NCI-H226 (cell line): ENCODE results near the gene APOBEC3G.
"Not testable (repeated sequence)": the region's sequence is repeated elsewhere in the genome, so short reads cannot be mapped to it uniquely, and the experiment has no call there.

ENCODE experiments used
- DNase-seq: peaks from one replicate; pipeline ENCODE4 v3.0.0-alpha.2; 2015

Gene APOBEC3G

GRCh38 chr22:39068033-39068785 lies 8.9 kb upstream of the APOBEC3G start:
- no peak for DNase-seq

DNA sequence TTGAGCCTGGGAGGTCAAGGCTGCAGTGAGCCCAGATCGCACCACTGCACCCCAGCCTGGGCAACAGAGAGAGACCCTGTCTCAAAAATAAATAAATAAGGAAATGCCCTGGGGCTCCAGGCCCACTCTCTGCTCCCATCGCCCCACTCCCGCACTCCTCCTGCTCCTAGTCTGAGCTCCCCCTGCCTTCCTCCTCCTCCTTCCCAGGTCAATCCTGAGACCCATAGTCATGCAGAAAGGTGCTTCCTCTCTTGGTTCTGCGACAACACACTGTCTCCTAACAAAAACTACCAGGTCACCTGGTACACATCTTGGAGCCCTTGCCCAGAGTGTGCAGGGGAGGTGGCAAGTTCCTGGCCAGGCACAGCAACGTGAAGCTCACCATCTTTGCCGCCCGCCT lies 6.9 kb upstream of the APOBEC3G start:
- DNase-seq: no peak

- DNase-seq: not testable (repeated sequence)
Measured at GRCh38 chr22:39072581-39072981, 4.5 kb upstream of the APOBEC3G start.

DNA sequence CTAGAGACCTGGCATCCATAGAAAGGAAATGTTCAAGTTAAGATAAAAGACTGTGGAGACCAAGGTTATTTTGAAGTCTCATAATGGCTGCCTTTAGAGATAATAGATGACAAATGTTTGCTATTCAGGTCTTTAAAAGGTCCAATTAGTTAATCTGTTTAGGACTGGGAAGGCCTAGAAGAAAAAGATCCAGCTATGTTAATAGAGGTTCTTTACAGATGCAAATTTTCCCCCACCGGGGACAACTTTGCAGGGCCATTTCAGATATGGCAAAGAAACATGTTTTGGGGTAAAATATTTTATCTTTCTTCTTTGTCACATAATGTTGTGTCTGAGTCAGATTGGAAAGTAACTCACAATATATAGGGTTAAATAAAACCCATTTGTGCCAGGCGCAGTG lies 3.1 kb upstream of the APOBEC3G start:
- DNase-seq: no peak

GRCh38 chr22:39076155-39077025 lies 685 bp upstream of the APOBEC3G start:
- not testable (repeated sequence) for DNase-seq

DNA sequence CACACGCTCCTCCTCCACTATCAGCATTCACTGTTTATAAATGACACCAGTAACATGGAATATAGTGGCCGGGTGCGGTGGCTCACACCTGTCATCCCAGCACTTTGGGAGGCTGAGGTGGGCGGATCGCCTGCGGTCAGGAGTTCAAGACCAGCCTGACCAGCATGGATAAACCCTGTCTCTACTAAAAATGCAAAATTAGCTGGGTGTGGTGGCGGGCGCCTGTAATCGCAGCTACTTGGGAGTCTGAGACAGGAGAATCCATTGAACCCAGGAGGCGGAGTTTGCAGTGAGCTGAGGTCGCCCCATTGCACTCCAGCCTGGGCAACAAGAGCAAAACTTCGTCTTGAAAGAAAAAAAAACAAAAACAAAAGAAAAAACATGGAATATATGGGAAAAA lies 837 bp downstream of the APOBEC3G start:
- DNase-seq: not testable (repeated sequence)

DNA sequence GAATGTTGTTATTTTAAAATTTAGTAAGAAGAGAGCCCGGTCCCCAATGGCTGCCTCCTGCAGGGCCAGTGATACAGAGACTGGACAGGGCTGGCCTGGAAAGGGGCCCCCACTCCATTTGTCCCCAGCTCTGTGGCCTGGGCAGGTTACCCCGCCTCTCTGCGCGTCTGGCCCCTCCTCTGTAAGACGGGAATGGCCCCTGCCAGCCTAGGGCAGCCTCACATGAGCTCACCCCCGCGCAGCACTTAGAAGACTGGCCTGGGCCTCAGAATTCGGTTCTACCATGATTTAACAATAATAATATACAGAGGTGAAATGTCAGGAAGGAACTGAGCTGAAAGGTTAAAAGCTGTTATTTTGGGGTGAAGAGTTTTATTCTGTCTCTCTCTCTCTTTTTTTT lies 1.3 kb downstream of the APOBEC3G start:
- DNase-seq: no peak

DNA sequence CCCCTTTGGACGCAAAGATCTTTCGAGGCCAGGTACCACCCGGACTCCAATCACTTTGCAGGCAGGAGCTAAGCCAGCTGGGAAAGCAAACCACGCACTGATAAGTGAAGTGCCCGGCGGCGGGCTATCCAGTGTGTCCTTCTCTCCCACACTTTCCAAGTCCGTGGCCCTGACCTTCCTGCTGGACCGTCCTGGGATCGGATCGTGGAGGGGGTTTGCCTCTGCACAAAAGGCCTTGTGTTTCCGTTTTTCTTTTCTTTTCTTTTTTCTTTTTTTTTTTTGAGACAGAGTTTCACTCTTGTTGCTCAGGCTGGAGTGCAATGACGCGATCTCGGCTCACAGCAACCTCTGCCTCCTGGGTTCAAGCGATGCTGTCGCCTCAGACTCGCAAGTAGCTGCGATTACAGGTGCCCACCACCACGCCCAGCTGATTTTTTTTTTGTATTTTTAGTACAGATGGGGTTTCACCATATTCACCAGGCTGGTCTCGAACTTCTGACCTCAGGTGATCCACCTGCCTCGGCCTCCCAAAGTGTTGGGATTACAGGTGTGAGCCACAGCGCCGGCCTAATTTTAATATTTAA lies 2.1 kb downstream of the APOBEC3G start:
- DNase-seq: not testable (repeated sequence)

DNA sequence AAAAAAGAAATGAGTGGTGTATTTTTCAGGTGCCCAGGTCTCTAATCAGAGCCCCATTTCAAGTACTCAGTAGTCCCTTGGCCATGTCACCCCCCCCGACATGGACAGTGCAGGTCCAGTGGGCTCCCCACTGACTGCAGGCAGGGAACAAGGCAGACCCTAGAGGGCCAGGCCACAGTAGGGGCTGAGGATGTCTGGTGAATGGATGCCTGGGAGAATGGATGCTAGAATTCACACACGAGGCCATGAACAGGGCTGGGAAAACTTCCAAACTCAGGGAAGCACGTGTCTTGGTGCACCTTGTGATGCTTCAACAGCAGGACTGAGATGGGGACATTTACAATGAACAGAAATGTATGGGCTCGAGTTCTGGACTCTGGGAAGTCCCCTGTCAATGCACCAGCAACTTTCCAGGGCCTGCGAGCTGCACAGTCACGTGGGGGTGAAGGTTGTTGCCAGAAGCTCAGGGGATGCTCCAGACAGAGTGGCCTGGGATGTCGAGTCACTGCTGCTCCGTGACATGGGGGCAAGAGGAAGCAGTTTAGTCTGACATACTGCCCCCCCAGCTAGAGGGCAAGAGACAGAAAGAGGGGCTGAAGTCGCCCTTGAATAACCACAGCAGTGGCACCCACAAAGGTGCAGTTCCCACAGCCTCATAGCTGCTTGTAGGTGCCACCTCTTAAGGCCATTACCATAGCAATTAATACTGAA lies 3.1 kb downstream of the APOBEC3G start:
- no peak for DNase-seq

DNA sequence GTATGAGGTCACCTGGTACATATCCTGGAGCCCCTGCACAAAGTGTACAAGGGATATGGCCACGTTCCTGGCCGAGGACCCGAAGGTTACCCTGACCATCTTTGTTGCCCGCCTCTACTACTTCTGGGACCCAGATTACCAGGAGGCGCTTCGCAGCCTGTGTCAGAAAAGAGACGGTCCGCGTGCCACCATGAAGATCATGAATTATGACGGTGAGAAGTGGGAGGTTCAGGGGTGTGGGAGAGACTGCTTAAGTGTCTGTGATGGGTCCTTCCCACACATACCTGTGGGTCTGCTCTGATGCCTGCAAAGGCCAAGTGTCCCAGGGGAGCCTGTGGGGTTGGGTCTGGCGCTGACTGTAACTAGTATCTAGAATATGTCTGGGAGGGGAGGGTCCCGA lies 3.9 kb downstream of the APOBEC3G start:
- no peak for DNase-seq

- no peak for DNase-seq
Measured at GRCh38 chr22:39081598-39081997, 4.5 kb downstream of the APOBEC3G start.

DNA sequence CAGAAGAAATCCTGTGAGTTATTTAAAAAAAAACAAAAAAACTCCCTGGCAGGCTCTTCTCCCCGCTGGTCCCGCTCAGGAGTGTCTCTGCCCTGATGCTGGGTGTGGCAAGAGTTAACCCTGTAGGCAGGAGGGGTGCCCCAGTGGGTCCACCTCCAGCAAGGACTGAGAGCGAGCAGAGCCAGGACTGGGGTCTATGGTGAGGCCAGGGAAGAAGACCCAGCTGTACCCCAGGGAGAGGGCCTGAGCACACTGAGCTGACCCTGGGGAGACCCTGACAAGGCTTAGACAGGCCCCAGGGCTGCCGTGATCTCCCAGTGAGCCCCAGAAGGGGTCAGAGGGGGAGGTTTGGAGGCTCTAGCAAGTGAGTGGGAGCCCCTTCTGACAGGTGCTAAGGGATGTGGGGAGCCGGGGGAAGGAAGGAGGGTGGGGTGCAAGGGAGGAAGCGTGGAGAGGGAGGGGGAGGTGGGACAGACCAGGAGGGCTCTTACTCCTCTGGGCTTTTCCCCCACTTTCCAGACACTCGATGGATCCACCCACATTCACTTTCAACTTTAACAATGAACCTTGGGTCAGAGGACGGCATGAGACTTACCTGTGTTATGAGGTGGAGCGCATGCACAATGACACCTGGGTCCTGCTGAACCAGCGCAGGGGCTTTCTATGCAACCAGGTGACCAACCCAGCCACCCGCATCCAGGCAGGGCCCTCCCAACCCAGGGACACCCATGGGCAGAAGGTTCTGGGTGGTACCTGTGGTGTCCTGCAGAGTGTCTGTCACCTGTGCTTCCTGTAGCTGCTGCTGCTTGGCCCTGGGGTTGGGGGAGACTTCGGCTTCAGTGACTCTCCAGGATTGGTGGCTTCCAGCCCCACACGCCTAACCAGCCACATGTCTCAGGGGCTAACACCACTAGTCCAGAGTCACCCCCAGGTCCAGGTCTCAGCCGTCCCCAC lies 6.4 kb downstream of the APOBEC3G start:
- no peak for DNase-seq

DNA sequence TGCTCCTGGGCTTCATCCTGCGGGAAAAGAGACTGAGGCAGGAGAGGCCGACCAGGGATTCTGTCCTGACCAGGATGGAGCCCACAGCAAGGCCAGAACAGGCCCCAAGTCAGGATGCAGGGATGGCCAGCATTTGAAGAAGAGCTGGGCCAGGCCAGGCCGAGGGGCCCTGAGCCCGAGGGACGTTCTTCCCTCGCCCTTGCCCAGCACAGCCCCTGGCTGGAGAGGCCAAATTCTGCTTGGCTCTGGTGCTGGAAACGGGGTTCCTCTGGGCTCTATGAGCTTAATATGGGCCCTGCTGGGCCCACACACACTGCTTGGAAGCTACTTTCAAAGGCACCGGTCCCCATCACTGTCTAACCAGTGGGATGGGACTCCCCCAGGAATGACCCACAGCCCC lies 7.6 kb downstream of the APOBEC3G start:
- DNase-seq: no peak

GRCh38 chr22:39087098-39087497 lies 10.0 kb downstream of the APOBEC3G start:
- no peak for DNase-seq

DNA sequence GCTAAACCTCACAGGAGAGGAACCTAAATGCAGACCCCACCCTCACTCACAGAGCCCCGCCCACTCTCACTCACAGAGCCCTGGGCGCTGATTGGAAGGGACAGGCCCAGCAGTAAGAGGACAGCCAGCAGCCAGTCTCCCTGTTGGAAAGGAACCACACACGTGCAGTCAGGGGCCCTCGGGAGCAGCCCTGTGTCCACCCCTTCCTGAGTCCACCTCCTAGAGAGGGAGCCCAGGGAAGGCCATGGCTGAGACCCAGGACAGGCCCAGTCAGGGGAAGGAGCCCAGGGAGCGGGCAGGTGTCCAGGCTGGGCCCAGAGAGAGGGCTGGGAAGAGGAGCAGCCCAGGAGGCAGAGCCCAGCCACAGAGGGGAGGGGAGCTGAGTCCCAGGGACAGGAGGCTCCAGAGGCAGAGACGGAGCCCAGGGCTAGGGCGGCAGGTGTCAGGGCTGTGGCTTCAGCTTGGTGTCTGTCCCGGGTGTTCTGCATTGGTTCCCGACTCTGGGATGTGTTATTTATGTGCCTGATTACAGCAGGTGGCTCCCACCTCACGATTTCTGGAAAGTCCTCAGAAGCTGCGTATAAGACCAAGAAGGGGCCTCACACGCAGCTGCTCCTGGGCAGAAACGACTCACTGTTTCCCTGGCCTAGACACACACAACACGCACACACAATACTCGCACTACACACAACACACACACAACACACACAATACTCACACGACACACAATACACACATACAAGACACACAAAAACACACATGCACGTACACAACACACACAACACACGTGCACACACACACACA lies 11.0 kb downstream of the APOBEC3G start:
- DNase-seq: no peak

DNA sequence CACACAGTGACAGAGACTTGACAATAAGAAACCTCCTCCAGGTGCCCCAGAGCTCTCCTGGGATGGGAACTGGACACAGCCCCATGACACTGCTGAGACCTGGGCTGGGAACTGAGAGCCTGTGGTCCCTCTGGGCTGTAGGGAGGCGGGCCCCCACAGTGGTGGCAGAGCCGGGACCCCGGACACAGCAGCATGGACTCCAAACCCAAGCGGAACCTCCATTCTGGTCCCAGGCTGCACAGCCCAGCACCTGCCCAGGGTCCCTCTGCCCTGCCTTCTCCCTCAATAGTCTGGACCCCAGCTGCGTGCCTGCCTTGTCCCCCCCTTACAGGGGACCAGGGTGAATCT lies 11.6 kb downstream of the APOBEC3G start:
- DNase-seq: no peak

- no peak for DNase-seq
Measured at GRCh38 chr22:39089928-39090327, 12.9 kb downstream of the APOBEC3G start.

GRCh38 chr22:39090426-39091064 lies 13.5 kb downstream of the APOBEC3G start:
- peak; percentile 56 for DNase-seq

- DNase-seq: no peak
Measured at GRCh38 chr22:39091126-39092081, 14.3 kb downstream of the APOBEC3G start.
